Neural cell (in vitro differentiated cells): ENCODE data around the gene PRXL2A.

ENCODE experiments used
- EZH2 ChIP-seq: fragments of 200-600, 300-800 bp; shearing (Covaris generic), sonication (generic); IDR thresholded peaks from 2 replicates; pipeline ENCODE4 v1.6.1; 2014; ENCODE audit warnings: antibody characterized with exemption, low read length, borderline replicate concordance, mild to moderate bottlenecking; ENCODE audit not compliant: insufficient read depth, poor library complexity, severe bottlenecking
- MXI1 ChIP-seq: fragments of 450-650 bp; conservative IDR thresholded peaks from 2 replicates; pipeline ENCODE4 v1.6.1; 2014; ENCODE audit warnings: antibody characterized with exemption, mild to moderate bottlenecking; ENCODE audit not compliant: poor library complexity, severe bottlenecking
- POLR2AphosphoS5 ChIP-seq: IDR thresholded peaks from 2 replicates; pipeline ENCODE4 v1.6.1; 2012
- SMC3 ChIP-seq: fragments of 450-650 bp; conservative IDR thresholded peaks from 2 replicates; pipeline ENCODE4 v1.6.1; 2014; ENCODE audit warnings: antibody characterized with exemption, mild to moderate bottlenecking, moderate library complexity; ENCODE audit not compliant: poor library complexity
- TAF1 ChIP-seq: IDR thresholded peaks from 2 replicates; pipeline ENCODE4 v1.6.1; 2012; ENCODE audit warnings: low read depth
- TF ChIP-seq, protein P1 (sequence below): fragments of 450-650 bp; IDR thresholded peaks from 2 replicates; pipeline ENCODE4 v1.5.1; 2014; ENCODE audit warnings: antibody characterized with exemption, mild to moderate bottlenecking, moderate library complexity; ENCODE audit not compliant: poor library complexity, severe bottlenecking
- TF ChIP-seq, protein P2 (sequence below): IDR thresholded peaks from 2 replicates; pipeline ENCODE4 v1.6.1; 2012; ENCODE audit warnings: borderline replicate concordance

DNA sequence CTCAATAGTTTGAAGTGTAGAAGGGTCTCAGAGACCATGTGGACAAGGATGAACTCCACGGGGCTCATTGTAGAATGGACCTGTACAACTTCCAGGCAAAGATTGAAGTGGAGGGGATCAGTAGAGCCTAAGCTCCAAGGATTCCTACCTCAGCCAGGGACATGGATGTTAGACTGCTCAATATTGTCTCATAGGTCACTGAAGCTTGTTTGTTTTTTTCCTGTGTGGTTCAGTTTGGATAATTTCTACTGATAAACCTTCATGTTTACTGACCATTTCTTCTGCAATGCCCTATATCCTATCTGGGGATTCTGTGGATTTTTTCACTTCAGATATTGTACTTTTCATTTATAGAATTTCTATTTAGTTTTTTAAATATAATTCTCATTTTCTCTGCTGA lies 42.8 kb upstream of the PRXL2A start:
- TF ChIP-seq, protein P1, sequence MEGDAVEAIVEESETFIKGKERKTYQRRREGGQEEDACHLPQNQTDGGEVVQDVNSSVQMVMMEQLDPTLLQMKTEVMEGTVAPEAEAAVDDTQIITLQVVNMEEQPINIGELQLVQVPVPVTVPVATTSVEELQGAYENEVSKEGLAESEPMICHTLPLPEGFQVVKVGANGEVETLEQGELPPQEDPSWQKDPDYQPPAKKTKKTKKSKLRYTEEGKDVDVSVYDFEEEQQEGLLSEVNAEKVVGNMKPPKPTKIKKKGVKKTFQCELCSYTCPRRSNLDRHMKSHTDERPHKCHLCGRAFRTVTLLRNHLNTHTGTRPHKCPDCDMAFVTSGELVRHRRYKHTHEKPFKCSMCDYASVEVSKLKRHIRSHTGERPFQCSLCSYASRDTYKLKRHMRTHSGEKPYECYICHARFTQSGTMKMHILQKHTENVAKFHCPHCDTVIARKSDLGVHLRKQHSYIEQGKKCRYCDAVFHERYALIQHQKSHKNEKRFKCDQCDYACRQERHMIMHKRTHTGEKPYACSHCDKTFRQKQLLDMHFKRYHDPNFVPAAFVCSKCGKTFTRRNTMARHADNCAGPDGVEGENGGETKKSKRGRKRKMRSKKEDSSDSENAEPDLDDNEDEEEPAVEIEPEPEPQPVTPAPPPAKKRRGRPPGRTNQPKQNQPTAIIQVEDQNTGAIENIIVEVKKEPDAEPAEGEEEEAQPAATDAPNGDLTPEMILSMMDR: no peak
- no peak for TF ChIP-seq EZH2
- TF ChIP-seq TAF1: no peak
- TF ChIP-seq, protein P2, sequence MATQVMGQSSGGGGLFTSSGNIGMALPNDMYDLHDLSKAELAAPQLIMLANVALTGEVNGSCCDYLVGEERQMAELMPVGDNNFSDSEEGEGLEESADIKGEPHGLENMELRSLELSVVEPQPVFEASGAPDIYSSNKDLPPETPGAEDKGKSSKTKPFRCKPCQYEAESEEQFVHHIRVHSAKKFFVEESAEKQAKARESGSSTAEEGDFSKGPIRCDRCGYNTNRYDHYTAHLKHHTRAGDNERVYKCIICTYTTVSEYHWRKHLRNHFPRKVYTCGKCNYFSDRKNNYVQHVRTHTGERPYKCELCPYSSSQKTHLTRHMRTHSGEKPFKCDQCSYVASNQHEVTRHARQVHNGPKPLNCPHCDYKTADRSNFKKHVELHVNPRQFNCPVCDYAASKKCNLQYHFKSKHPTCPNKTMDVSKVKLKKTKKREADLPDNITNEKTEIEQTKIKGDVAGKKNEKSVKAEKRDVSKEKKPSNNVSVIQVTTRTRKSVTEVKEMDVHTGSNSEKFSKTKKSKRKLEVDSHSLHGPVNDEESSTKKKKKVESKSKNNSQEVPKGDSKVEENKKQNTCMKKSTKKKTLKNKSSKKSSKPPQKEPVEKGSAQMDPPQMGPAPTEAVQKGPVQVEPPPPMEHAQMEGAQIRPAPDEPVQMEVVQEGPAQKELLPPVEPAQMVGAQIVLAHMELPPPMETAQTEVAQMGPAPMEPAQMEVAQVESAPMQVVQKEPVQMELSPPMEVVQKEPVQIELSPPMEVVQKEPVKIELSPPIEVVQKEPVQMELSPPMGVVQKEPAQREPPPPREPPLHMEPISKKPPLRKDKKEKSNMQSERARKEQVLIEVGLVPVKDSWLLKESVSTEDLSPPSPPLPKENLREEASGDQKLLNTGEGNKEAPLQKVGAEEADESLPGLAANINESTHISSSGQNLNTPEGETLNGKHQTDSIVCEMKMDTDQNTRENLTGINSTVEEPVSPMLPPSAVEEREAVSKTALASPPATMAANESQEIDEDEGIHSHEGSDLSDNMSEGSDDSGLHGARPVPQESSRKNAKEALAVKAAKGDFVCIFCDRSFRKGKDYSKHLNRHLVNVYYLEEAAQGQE: no peak
- no peak for TF ChIP-seq SMC3
- no peak for TF ChIP-seq POLR2AphosphoS5
- no peak for TF ChIP-seq MXI1
